ENCODE data around the gene ACADM.
"Not testable (repeated sequence)": the region's sequence is repeated elsewhere in the genome, so short reads cannot be mapped to it uniquely, and the experiment has no call there.

Gene ACADM

GRCh38 chr1:75795703-75796193, 71.2 kb downstream of the ACADM start:
- DNase-seq (ENCODE audit: low read depth) = no peak

DNA sequence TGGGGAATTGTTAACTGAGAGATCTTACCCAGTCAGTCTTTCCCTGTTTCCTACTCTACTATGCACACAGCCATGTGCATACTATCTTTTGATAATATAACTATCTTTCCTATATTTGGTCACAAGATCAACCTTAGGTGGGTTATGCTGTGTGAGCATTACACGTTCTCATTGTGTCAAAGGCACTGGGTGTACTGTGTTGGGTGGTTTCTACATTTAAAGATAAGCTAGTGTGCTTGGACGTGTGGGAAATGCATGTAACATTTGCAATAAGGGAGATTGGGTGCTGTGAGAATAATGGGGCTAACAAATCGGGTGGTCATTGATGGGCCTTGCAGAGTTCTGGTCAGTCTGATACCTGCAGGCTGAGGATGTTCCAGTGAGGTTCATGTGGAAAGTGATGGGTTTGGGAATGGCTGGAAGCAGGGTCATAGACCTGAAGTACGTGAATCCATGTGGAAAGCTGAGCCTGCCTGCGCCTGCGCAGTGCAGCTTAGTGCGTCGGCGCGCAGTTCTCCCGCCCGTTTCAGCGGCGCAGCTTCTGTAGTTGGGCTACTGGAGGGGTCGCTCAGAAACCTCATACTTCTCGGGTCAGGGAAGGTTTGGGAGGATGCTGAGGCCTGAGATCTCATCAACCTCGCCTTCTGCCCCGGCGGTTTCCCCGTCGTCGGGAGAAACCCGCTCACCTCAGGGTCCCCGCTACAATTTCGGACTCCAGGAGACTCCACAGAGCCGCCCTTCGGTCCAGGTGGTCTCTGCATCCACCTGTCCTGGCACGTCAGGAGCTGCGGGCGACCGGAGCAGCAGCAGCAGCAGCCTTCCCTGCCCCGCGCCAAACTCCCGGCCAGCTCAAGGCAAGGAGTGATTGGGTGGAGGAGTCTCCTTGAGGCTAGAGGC, 72.1 kb downstream of the ACADM start, which contains the start of gene MSH4:
TSS of gene MSH4 (plus strand) at position 507 of the 897 bp plus-strand sequence. CDS start at position 611, 104 bp downstream.
- DNase-seq (ENCODE audit: low read depth) = no peak

- no peak for DNase-seq (ENCODE audit: low read depth)
Measured at GRCh38 chr1:75797273-75797588, 72.7 kb downstream of the ACADM start.

DNA sequence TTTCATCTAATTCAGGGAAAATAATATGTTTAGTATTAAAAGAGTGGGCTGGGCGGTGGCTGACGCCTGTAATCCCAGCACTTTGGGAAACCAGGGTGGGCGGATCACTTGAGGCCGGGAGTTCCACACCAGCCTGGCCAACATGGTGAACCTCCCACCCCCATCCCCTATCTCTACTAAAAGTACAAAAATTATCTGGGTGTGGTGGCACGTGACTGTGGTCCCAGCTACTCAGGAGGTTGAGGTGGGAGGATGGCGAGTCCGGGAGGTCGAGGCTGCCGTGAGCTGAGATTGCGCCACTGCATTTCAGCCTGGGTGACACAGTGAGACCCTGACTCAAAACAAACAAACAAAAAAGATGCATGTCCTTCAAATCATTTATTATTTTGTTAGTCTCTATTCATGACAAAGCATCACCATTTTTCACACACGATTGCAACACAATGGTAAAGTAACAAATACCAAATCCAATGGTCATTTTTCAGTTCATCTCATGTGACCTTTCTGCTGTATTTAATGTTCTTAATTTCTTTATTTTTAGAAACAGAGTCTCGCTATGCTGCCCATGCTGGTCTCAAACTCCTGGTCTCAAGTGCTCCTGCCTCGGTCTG, 73.2 kb downstream of the ACADM start:
- DNase-seq (ENCODE audit: low read depth) = peak; percentile 15

DNA sequence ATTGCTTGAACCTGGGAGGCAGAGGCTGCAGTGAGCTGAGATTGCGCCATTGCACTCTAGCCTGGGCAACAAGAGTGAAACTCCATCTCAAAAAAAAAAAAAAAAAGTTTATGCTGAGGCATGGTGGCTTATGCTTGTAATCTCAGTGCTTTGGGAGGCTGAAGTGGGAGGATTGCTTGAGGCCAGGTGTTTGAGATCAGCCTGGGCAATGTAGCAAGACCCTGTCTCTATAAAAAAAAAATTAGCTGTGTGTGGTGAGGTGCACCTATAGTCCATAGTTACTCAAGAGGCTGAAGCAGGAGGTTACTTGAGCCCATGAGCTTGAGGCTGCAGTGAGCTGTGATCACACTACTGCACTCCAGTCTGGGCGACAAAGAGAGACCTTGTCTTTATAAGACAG, 77.0 kb downstream of the ACADM start:
- DNase-seq (ENCODE audit: low read depth) = not testable (repeated sequence)

GRCh38 chr1:75808921-75809320, 84.4 kb downstream of the ACADM start:
- no peak for DNase-seq (ENCODE audit: low read depth)

DNA sequence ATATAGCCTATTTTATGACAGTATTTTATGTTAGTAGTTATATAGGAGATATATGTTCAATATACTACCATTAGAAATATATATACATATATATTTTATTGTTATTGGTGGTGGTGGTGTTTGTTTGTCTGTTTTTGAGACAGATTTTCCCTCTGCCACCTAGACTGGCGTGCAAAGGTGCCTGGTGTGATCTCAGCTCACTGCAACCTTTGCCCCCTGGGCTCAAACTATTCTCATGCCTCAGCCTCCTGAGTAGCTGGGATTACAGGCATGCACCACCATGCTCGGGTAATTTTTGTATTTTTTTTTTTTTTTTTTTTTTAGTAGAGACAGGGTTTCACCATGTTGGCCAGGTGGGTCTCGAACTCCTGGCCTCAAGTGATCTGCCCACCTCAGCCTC, 85.6 kb downstream of the ACADM start:
- DNase-seq (ENCODE audit: low read depth) = not testable (repeated sequence)

DNA sequence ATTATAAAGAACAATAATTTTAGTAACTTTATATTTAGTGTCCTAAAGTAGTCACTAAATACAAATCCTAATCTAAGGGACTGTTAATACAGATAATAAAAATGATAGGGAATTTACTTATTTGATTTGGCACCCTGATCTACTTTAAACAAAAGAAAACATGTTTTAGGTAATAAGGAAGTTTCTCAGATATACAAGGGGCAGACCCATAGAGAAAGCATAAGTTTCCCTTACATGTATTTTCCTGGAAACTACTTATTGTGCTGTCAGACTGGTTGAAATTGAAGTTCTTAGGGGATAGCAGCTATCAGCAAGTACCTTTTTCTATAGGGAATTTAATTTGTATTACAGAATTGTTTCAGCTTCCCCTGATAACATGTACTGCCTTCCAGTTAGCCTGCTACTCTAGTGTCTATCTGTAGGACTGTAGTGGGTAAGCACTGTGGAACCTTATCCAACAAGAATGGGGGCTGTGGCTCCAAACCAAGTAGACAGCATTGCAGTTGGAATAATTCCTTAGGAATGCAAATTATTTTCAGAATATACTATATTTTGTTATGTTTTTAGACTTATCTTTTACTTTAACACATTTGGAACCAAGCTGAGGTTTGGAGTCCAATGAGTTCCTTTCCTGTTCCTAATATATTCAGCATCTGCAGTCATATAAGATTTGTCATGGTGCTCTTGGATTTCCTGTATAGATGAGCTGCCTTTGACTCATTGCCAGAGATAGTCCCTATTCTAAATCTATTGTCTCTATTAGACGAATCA, 86.9 kb downstream of the ACADM start:
- DNase-seq (ENCODE audit: low read depth) = no peak

DNA sequence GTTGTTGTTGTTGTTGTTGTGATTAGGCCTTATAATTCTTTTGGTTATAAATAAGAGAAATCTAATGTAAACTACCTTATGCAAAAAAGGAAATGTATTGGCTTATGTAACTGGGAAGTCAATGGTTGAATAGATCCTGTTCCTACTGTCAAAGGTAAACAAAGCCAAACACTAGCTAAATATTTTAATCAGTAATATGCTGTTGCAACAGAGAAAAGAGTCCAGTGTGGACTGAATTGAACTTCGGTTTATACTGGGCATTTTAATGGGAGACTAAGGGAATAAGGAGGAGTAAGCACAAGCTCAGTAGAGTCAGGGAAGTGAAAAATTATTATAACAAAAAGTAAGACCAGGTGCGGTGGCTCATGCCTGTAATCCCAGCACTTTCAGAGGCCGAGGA, 87.6 kb downstream of the ACADM start:
- no peak for DNase-seq (ENCODE audit: low read depth)

Data from fibroblast of gingiva (primary cell).